ENCODE results near the gene FGF12.

- TF ChIP-seq, protein P1, sequence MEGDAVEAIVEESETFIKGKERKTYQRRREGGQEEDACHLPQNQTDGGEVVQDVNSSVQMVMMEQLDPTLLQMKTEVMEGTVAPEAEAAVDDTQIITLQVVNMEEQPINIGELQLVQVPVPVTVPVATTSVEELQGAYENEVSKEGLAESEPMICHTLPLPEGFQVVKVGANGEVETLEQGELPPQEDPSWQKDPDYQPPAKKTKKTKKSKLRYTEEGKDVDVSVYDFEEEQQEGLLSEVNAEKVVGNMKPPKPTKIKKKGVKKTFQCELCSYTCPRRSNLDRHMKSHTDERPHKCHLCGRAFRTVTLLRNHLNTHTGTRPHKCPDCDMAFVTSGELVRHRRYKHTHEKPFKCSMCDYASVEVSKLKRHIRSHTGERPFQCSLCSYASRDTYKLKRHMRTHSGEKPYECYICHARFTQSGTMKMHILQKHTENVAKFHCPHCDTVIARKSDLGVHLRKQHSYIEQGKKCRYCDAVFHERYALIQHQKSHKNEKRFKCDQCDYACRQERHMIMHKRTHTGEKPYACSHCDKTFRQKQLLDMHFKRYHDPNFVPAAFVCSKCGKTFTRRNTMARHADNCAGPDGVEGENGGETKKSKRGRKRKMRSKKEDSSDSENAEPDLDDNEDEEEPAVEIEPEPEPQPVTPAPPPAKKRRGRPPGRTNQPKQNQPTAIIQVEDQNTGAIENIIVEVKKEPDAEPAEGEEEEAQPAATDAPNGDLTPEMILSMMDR (IDR thresholded peaks at IDR 0.05; ENCODE audit: low read depth, low read length, poor library complexity, severe bottlenecking): no peak
- TF ChIP-seq EZH2phosphoT487 (IDR thresholded peaks at IDR 0.05; ENCODE audit: borderline replicate concordance, low read length): no peak
Observed at GRCh38 chr3:192121923-192122322, 605.4 kb downstream of the FGF12 start.

Measured in DOHH2 (cell line).